B cell (primary cell): Measurements from ENCODE around the gene OR51I1. TPM values are rescaled to one million over a fixed set of nuclear protein-coding genes. Genes with fewer than 3 reads are reported as not detected.

ENCODE experiments used
- ATAC-seq: fragments of 200-7000 bp; cut with Tn5 transposase; one replicate; pipeline ENCODE4 v1.10.0; 2021; ENCODE audit warnings: low read depth, mild to moderate bottlenecking, moderate number of reproducible peaks, moderate library complexity
- CTCF ChIA-PET: fragments of 350-600 bp; sonication (Branson Sonifier 250); formaldehyde crosslinking; loops from one replicate; lab custom pipeline; 2021; ENCODE audit warnings: antibody characterized with exemption, inconsistent platforms; lab: Charles Lee
- POLR2A ChIA-PET: fragments of 350-600 bp; sonication (Branson Sonifier 250); formaldehyde crosslinking; loops from one replicate; lab custom pipeline; 2021; ENCODE audit warnings: antibody characterized with exemption; lab: Charles Lee
- DNase-seq: peaks from one replicate; pipeline ENCODE4 v3.0.0; 2013
- H2AFZ ChIP-seq: 2 replicates; pipeline ENCODE4 v1.6.1; 2012; ENCODE audit warnings: mild to moderate bottlenecking, low read depth, low read length; ENCODE audit not compliant: insufficient read depth, poor library complexity, severe bottlenecking
- H3K27ac ChIP-seq, 2 donors: 1 replicate in 1 of 2; 2 replicates in 1 of 2; pipeline ENCODE4 v1.5.1; 2012 to 2013; ENCODE audit warnings: low read length in 2 of 2, mild to moderate bottlenecking in 2 of 2, moderate library complexity in 1 of 2
- H3K27me3 ChIP-seq, 4 experiments: fragments of 200-600 bp in 1 of 4; sonication (generic) in 1 of 4; replicated peaks in 1 of 4; 1 replicate in 2 of 4; 2 replicates in 2 of 4; pipeline versions ENCODE4 v1.6.1 to v1.7.0; 2013 to 2016; ENCODE audit warnings: low read length in 3 of 4, mild to moderate bottlenecking in 2 of 4, mixed read lengths in 1 of 4, moderate library complexity in 1 of 4; ENCODE audit not compliant: insufficient read depth in 4 of 4, control insufficient read depth in 3 of 4; ENCODE audit errors: control extremely low read depth in 1 of 4
- H3K36me3 ChIP-seq, 2 experiments: replicated peaks in 1 of 2; 1 replicate in 1 of 2; 2 replicates in 1 of 2; pipeline versions ENCODE4 v1.6.1 to v1.7.1; 2013; ENCODE audit warnings: low read length in 1 of 2; ENCODE audit not compliant: insufficient read depth in 2 of 2, control insufficient read depth in 1 of 2; ENCODE audit errors: control extremely low read depth in 1 of 2, extremely low read depth in 1 of 2
- H3K4me1 ChIP-seq, 2 donors: fragments of 200-600 bp in 1 of 2; sonication (generic) in 1 of 2; 1 replicate in 1 of 2; 2 replicates in 1 of 2; pipeline versions ENCODE4 v1.5.1 to v1.6.1; 2013 to 2017; ENCODE audit warnings: low read length in 2 of 2; ENCODE audit not compliant: control insufficient read depth in 2 of 2, insufficient read depth in 2 of 2
- H3K4me2 ChIP-seq: replicated peaks from 2 replicates; pipeline ENCODE3; 2012; ENCODE audit warnings: mild to moderate bottlenecking, low read depth, low read length; ENCODE audit not compliant: poor library complexity, severe bottlenecking
- H3K4me3 ChIP-seq, 5 experiments: fragments of 200-600 bp in 1 of 5; sonication (generic) in 1 of 5; 1 replicate in 3 of 5; 2 replicates in 2 of 5; pipeline versions ENCODE4 v1.5.1 to v1.7.0; 2011 to 2016; ENCODE audit warnings: low read length in 4 of 5, mild to moderate bottlenecking in 4 of 5, low read depth in 2 of 5, control low read depth in 1 of 5, moderate library complexity in 1 of 5; ENCODE audit not compliant: insufficient read depth in 1 of 5; ENCODE audit errors: control extremely low read depth in 1 of 5, extremely low read depth in 1 of 5
- H3K79me2 ChIP-seq: fragments of 200-600 bp; sonication (generic); one replicate; pipeline ENCODE4 v1.6.0; 2016; ENCODE audit warnings: low read length; ENCODE audit not compliant: control insufficient read depth, insufficient read depth
- H3K9ac ChIP-seq: fragments of 200-600 bp; sonication (generic); 2 replicates; pipeline ENCODE4 v1.6.1; 2017; ENCODE audit warnings: mild to moderate bottlenecking, low read length, moderate library complexity
- H3K9me3 ChIP-seq, 3 donors: one replicate each; pipeline versions ENCODE4 v1.6.1 to v1.7.1; 2013; ENCODE audit warnings: low read length in 2 of 3; ENCODE audit not compliant: control insufficient read depth in 2 of 3, insufficient read depth in 1 of 3; ENCODE audit errors: control extremely low read depth in 1 of 3
- H4K20me1 ChIP-seq: 2 replicates; pipeline ENCODE4 v1.6.0; 2012; ENCODE audit warnings: mild to moderate bottlenecking, low read length; ENCODE audit not compliant: insufficient read depth, control insufficient read depth, poor library complexity, severe bottlenecking
- H3K27ac Mint-ChIP-seq: one replicate; pipeline ENCODE4 v1.8.0; 2021; ENCODE audit warnings: mixed read lengths
- H3K27me3 Mint-ChIP-seq: one replicate; pipeline ENCODE4 v1.8.0; 2021; ENCODE audit warnings: mixed read lengths
- H3K4me1 Mint-ChIP-seq: one replicate; pipeline ENCODE4 v1.8.0; 2021; ENCODE audit warnings: mixed read lengths
- H3K4me3 Mint-ChIP-seq: one replicate; pipeline ENCODE4 v1.8.0; 2021; ENCODE audit warnings: mixed read lengths
- H3K9me3 Mint-ChIP-seq: one replicate; pipeline ENCODE4 v1.8.0; 2022; ENCODE audit warnings: mixed read lengths; ENCODE audit not compliant: insufficient read depth
- CTCF ChIP-seq: fragments of 200-600 bp; IDR thresholded peaks from one replicate; pipeline ENCODE4 v1.8.0; 2022; ENCODE audit warnings: antibody characterized with exemption, mild to moderate bottlenecking
- EZH2 ChIP-seq: IDR thresholded peaks from 2 replicates; pipeline ENCODE4 v1.6.1; 2012; ENCODE audit warnings: borderline replicate concordance, low read depth, mild to moderate bottlenecking, moderate library complexity, low read length; ENCODE audit not compliant: insufficient read depth, poor library complexity, severe bottlenecking
- WGBS: methylation state at CpG from one replicate; pipeline ENCODE4 v1.1.5; 2013; ENCODE audit warnings: missing lambda C conversion rate; ENCODE audit not compliant: insufficient coverage; 5-methylcytosine and 5-hydroxymethylcytosine counted together
- intact Hi-C: fragments of 100-400 bp; cut with micrococcal nuclease; formaldehyde crosslinking; loops from one replicate; pipeline ENCODE4 v1.10.0; 2022
- polyA plus RNA-seq: library from polyadenylated mRNA; depleted of rRNA; stranded (reverse); fragments of >200 nt; gene quantifications from 2 replicates; pipeline ENCODE4 v1.2.3, GENCODE V29; 2012
- total RNA-seq, 2 donors: library from RNA; stranded (reverse); fragments of 120-200 nt in 1 of 2; gene quantifications; 1 replicate in 1 of 2; 2 replicates in 1 of 2; pipeline versions ENCODE4 v1.2.3 to v1.2.4, GENCODE V29; 2013 to 2022

The OR51I1 gene
- total and polyA plus RNA-seq, 2 donors (not counting 1 experiment from before 2014, with no cell fraction given): 0.31 TPM; not detected in 1

- Mint-ChIP-seq H3K4me1 (no peaks in the 10 kb centered on the region), H3K4me3 (no peak overlapping the region), H3K9me3 (no peaks in the 10 kb centered on the region), H3K27ac (no peak overlapping the region), H3K27me3 (peaks cover 12% of the 10 kb centered on the region)
- Histone ChIP-seq H3K9me3 (no peaks in the 10 kb centered on the region), H3K27me3 (no peaks in the 10 kb centered on the region), H3K4me1 (no peaks in the 10 kb centered on the region), H2AFZ (no peak overlapping the region), H3K27ac (no peak overlapping the region), H3K9ac (no peak overlapping the region), H3K4me3 (no peak overlapping the region), H3K4me2 (no peak overlapping the region), H3K79me2 (no peaks in the 10 kb centered on the region), H3K36me3 (no peaks in the 10 kb centered on the region), H4K20me1 (no peaks in the 10 kb centered on the region)
- ChIA-PET POLR2A (no interaction called here), CTCF (no interaction called here)
- DNase-seq (no peak), ATAC-seq (no peak)
- intact Hi-C loops: no loop called here
- no peak for TF ChIP-seq CTCF
- TF ChIP-seq EZH2: no peak
- WGBS: 100% methylated on average over 1 of the region's 4 CpGs
Observed at GRCh38 chr11:5449432-5449831, 8.1 kb upstream of the OR51I1 start.

GRCh38 chr11:5449023-5449422 is 7.7 kb upstream of the OR51I1 start, which contains the start of gene OR51I2:
Gene OR51I2, plus strand, starts transcription at chr11:5449323. Its CDS starts 4,166 bp downstream, at chr11:5453489.
- H3K27ac ChIP-seq: no peak within 1 kb of the TSS
- no peaks in the 10 kb centered on the region for H3K9me3 ChIP-seq
- Mint-ChIP-seq H3K4me1 (no peaks in the 10 kb centered on the region), H3K9me3 (no peaks in the 10 kb centered on the region), H3K27ac (no peak within 1 kb of the TSS), H3K27me3 (peaks cover 15% of the 10 kb centered on the region), H3K4me3 (no peak within 1 kb of the TSS)
- no peaks in the 10 kb centered on the region for H3K4me1 ChIP-seq
- intact Hi-C loops: no loop called here
- H3K27me3 ChIP-seq: no peaks in the 10 kb centered on the region
- H3K36me3 ChIP-seq: no peaks in the 10 kb centered on the region
- ATAC-seq (no peak), DNase-seq (no peak)
- no peaks in the 10 kb centered on the region for H4K20me1 ChIP-seq
- ChIA-PET POLR2A (no interaction called here), CTCF (no interaction called here)
- 100% methylated on average over 1 of the region's 2 CpGs for WGBS
- no peaks in the 10 kb centered on the region for H3K79me2 ChIP-seq
- no peak within 1 kb of the TSS for H2AFZ ChIP-seq
- TF ChIP-seq EZH2 (no peak), CTCF (no peak)
- no peak within 1 kb of the TSS for H3K4me3 ChIP-seq
- H3K9ac ChIP-seq: no peak within 1 kb of the TSS
- no peak within 1 kb of the TSS for H3K4me2 ChIP-seq
